ENCODE measurements around the gene ACVR1. TPM values are rescaled to one million over a fixed set of nuclear protein-coding genes. Genes with fewer than 3 reads are reported as not detected.
"Not testable (repeated sequence)": the region's sequence is repeated elsewhere in the genome, so short reads cannot be mapped to it uniquely, and the experiment has no call there.

The ACVR1 gene
- total RNA-seq, 1 donor from 2014 or later = 22.1 TPM

GRCh38 chr2:157830696-157831570 lies 45.2 kb downstream of the ACVR1 start:
- peak; percentile 76 for DNase-seq (ENCODE audit: low spot score)

DNA sequence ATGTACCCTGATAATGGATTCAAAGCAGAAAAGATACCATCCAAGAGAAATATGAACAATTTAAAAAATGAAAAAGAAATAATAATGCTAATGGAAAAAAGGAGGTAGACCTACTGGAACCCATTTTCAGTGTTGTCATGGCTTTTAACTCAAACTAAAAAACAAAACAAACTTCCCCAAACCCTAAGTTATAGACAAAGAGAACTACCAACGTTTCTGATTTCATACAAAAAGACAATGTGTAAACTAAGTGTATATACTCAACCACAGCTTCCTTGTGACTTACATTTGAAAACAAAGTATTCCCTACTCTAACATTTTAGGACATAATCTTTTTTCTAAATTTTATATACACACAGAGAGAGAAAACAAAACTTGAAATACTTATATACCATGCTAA lies 45.9 kb downstream of the ACVR1 start:
- no peak for DNase-seq (ENCODE audit: low spot score)

- DNase-seq (ENCODE audit: low spot score) = no peak
These were observed 48.8 kb downstream of the ACVR1 start for GRCh38 chr2:157827377-157827776.

DNA sequence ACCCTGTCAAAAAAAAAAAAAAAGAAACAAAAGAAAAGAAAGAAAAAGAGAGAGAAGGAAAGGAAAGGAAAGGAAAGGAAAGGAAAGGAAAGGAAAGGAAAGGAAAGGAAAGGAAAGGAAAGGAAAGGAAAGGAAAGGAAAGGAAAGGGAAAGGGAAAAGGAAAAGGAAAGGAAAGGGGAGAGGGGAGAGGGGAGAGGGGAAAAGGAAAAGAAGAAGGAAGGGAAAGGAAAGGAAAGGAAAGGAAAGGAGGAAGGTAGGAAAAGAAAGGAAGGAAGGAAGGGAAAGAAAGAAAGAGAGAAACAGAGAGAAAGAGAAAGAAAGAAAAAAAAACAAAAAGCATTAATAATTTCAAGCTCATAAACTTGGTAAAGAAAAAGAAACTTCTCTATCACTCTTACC lies 49.5 kb downstream of the ACVR1 start:
- DNase-seq (ENCODE audit: low spot score) = not testable (repeated sequence)

GRCh38 chr2:157825885-157826284 lies 50.2 kb downstream of the ACVR1 start:
- no peak for DNase-seq (ENCODE audit: low spot score)

GRCh38 chr2:157822993-157823392 lies 53.1 kb downstream of the ACVR1 start:
- no peak for DNase-seq (ENCODE audit: low spot score)

DNA sequence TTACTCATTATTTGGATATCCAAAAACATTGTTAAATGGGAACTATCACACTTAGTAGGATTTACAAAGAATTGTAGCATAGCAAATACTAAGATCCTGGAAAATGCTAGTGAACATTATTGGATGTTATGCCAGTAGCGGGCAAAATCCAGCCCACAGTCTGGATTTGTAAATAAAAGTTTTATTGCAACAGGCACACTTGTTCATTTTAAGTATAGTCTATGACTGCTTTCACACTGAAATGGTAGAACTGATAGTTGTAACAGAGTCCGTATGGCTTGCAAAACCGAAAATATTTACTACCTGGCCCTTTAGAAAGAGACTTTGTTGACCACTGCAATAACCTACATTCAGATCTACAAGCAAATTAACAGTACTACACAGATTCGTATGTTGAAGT lies 53.6 kb downstream of the ACVR1 start:
- DNase-seq (ENCODE audit: low spot score) = no peak

DNA sequence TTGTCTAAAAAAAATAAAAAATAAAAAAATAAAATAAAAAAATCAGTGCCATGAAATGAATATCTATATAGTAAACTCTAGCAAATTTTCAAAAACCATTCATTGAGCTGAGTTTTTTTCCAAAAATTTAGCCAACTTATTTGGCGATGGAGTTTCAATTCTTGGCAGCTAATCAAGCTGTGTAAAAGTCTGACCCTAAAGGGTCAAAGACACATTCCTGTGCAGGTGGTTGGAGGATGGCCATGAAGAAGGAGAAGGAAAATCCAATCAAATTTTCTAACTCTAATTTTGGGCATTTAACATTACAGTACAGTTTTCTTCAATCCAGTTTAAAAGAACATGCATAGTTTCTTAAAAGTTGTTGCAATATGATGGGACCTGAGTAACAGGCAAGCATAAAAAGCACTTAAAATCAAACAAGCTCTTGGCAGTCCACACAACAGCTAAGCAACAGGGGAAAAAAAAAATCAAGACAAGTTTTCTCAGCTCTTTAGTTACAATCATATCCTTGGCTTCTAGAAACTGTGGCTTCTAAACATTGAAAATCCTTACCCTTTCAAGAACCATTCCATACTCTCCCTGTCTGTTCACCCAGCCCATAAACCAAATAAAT lies 54.5 kb downstream of the ACVR1 start:
- no peak for DNase-seq (ENCODE audit: low spot score)

DNA sequence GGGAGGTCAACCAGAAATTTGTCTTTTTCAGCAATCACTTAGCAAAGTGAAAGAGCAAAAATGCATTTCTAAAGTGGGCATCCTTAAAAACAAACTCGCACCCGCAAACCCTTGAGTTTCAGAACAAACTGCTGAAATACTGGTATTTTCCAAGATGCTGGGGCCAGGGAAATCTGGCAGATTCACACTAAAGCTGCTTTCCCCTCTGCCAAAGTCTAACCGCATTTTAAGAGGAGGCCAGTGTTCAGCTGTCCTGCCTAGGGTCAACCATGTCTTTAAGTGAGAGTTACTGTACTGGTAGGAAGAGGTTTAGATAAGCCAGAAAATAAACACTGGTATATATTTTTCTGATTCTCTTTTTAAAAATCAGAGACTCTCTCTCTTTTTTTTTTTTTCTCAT lies 55.9 kb downstream of the ACVR1 start:
- DNase-seq (ENCODE audit: low spot score) = no peak

DNA sequence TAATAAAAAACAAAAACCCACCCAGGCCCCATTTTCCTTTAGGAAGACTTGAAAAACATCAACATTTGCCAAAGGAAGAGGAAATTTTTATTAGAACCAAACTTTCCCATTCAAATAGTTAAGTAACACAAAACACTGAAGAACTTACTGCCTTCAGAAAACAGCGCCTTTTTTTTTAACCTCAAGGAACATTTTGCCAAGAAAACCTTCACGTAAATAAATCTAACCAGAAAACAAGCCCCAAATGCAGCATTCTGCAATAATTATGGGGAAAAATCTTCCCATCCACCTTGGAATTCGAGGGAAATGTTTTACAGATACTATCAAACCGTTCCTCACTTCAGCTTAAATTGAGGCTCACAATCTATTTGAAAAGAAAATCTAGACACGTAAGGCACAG lies 56.4 kb downstream of the ACVR1 start:
- no peak for DNase-seq (ENCODE audit: low spot score)

GRCh38 chr2:157818227-157818626 lies 57.9 kb downstream of the ACVR1 start:
- DNase-seq (ENCODE audit: low spot score) = no peak

GRCh38 chr2:157815421-157815820 lies 60.7 kb downstream of the ACVR1 start:
- no peak for DNase-seq (ENCODE audit: low spot score)

GRCh38 chr2:157813467-157813866 lies 62.7 kb downstream of the ACVR1 start:
- DNase-seq (ENCODE audit: low spot score) = no peak

DNA sequence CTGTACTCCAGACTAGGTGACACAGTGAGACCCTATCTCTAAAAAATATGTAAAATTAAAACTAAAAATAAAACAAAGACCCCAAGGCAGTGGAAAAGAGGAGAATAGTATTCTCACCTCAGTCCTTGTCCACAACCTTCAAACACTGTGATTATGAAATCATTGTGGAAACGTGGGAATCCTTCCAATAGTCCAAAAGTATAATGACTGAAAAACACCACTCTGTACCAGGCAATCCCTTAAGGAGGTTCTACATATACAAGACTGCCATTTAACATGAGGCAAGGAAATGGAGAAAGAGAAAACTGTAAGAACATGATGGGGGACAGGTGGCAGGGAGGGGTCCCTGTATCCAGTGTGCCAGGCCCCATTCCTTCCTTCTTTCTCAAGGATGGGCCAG lies 66.1 kb downstream of the ACVR1 start:
- DNase-seq (ENCODE audit: low spot score) = no peak

DNA sequence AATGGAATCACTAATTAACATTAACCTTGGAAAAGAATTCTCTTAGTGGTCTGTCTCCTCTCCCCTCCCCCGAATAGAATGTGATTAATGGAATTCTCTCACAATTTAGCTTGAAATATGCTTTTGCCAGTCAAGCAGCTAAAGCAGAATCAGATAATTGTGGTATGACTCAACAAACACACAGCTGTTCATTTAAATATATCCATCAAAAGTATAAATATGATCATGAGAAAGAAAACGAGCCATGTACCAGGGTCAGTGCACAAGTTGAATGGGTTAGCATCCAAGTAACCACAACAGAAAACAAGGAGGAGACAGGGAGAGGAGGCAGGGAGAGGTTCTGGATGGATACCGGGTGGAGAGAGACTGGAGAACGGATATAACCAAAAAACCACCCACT lies 66.9 kb downstream of the ACVR1 start:
- no peak for DNase-seq (ENCODE audit: low spot score)

DNA sequence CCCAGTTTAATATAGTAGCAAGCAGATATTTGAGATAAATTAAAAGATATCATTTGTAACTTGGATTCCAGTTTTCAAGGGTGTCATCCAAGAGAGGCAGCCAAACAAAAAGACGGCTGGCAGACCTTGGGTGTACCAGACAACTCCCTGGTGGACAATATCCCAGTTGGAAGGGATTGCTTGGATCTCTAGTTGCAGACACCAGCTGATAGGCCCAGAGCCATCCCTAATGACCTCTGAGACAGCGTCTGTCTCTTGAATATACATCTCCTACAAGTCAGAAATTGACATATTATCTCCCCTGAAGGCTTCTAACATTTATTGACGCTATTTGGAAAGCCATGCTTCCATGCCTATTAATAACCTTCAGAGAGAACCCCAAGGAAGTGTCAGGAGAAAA lies 67.7 kb downstream of the ACVR1 start:
- DNase-seq (ENCODE audit: low spot score) = no peak

GRCh38 chr2:157806426-157807077 lies 69.6 kb downstream of the ACVR1 start:
- DNase-seq (ENCODE audit: low spot score) = no peak

GRCh38 chr2:157805519-157805918 lies 70.6 kb downstream of the ACVR1 start:
- no peak for DNase-seq (ENCODE audit: low spot score)

DNA sequence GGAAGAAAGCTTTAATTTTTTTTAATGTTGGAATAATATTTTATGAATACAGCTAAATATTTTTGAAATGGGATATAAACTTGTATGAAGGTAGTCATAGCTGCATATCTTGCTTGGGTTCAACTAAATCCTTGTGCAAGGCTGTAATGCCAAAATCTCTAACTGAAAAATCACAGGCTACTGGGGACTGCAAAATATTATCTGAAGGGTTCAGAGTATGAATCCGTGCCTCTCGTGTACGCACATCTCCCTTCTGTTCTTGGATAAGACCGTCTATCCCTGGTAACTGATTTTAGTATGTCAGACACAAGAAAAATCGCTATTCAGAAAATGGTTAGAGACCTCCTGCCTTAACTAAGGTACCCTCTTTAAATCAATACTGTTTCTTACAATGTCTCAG lies 71.8 kb downstream of the ACVR1 start:
- DNase-seq (ENCODE audit: low spot score) = peak; percentile 84

DNA sequence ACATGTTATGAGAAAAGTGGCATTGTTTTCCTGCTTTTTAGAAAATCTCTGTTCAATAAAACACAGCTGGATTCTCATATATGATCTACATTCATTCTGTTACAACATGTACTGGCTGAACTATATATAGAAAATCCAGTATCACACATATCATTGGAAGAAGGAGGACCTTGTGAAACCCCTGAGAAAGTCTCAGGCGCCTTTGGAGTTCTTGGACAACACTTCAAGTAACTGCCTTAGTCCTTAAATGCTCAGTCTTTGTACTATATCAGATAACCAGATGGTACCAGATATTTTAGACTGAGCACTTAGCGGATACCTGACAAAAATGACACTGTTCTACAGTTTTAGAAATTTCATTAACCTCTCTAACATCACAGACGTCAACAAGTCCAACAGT lies 72.2 kb downstream of the ACVR1 start:
- peak; percentile 66 for DNase-seq (ENCODE audit: low spot score)

GRCh38 chr2:157803476-157803875 lies 72.7 kb downstream of the ACVR1 start:
- no peak for DNase-seq (ENCODE audit: low spot score)

DNA sequence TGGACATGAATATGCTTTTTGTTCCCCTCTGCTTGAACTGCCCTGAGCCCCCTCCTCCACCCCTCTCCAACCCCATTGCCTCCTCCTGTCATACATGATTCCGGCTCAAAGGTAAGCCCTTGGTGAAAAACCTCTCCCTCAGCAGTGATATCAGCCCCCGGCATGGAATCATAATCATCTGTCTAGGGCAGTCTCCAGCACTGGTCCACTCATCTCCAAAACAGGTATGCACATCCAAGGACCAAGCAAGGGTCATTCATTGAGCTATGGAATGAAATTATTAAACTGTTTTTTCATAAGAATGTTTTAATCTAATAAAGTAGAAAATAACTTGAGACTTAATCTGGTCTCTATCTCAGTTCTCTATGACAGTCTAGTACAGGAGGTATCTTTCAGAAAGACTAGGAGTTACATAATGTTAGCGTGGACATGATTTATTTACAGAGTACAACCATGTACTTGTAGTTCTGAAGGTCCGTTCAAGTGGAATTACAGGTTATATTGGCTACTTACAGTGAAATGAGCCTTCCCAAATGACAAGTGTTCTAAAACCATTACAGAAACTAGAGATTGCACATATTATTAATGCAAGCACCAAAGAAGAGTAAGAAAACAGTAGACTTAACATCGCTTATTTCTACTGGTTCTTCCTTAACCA lies 75.2 kb downstream of the ACVR1 start:
- DNase-seq (ENCODE audit: low spot score) = no peak

Data from umbilical cord (tissue), 2 donors.